ENCODE results near the gene EPHB1. TPM values are rescaled to one million over a fixed set of nuclear protein-coding genes. Genes with fewer than 3 reads are reported as not detected.
A peak's percentile ranks its signal among the peaks of the same experiment; 100 is the strongest.

The EPHB1 gene
- total RNA-seq, 1 experiment from 2014 or later, result not detected

GRCh38 chr3:134803051-134803505 lies 8.0 kb downstream of the EPHB1 start:
- in situ Hi-C loops (cut with HindIII; ENCODE audit: low sequenced_read_pairs), result no loop called here
- DNase-seq (ENCODE audit: low spot score), result no peak

GRCh38 chr3:134803652-134804051 lies 8.6 kb downstream of the EPHB1 start:
- in situ Hi-C loops (cut with HindIII; ENCODE audit: low sequenced_read_pairs), result no loop called here
- peak; percentile 0 for DNase-seq (ENCODE audit: low spot score)

GRCh38 chr3:134804508-134805480 lies 9.7 kb downstream of the EPHB1 start:
- in situ Hi-C loops (cut with HindIII; ENCODE audit: low sequenced_read_pairs), result no loop called here
- no peak for DNase-seq (ENCODE audit: low spot score)

- DNase-seq (ENCODE audit: low spot score), result peak; percentile 34
- in situ Hi-C loops (cut with HindIII; ENCODE audit: low sequenced_read_pairs), result no loop called here
These were observed 12.1 kb downstream of the EPHB1 start for GRCh38 chr3:134807189-134807588.

- DNase-seq (ENCODE audit: low spot score), result no peak
- in situ Hi-C loops (cut with HindIII; ENCODE audit: low sequenced_read_pairs), result no loop called here
These were observed 13.8 kb downstream of the EPHB1 start for GRCh38 chr3:134808835-134809234.

- no peak for DNase-seq (ENCODE audit: low spot score)
- in situ Hi-C loops (cut with HindIII; ENCODE audit: low sequenced_read_pairs), result no loop called here
These were observed 14.5 kb downstream of the EPHB1 start for GRCh38 chr3:134809427-134810051.

GRCh38 chr3:134810052-134810435 lies 15.0 kb downstream of the EPHB1 start:
- in situ Hi-C loops (cut with HindIII; ENCODE audit: low sequenced_read_pairs), result no loop called here

GRCh38 chr3:134810850-134811249 lies 15.8 kb downstream of the EPHB1 start:
- DNase-seq (ENCODE audit: low spot score), result no peak
- in situ Hi-C loops (cut with HindIII; ENCODE audit: low sequenced_read_pairs), result no loop called here

More at GRCh38 chr3:134810052-134810435, 15.0 kb downstream of the EPHB1 start:
- no peak for DNase-seq (ENCODE audit: low spot score)

- in situ Hi-C loops (cut with HindIII; ENCODE audit: low sequenced_read_pairs), result no loop called here
These were observed 18.6 kb downstream of the EPHB1 start for GRCh38 chr3:134813618-134814017.

GRCh38 chr3:134815519-134815918 lies 20.5 kb downstream of the EPHB1 start:
- in situ Hi-C loops (cut with HindIII; ENCODE audit: low sequenced_read_pairs), result no loop called here
- no peak for DNase-seq (ENCODE audit: low spot score)

More at GRCh38 chr3:134813618-134814017, 18.6 kb downstream of the EPHB1 start:
- no peak for DNase-seq (ENCODE audit: low spot score)

GRCh38 chr3:134816623-134817022 lies 21.6 kb downstream of the EPHB1 start:
- DNase-seq (ENCODE audit: low spot score), result no peak
- in situ Hi-C loops (cut with HindIII; ENCODE audit: low sequenced_read_pairs), result no loop called here

- DNase-seq (ENCODE audit: low spot score), result peak; percentile 90
- in situ Hi-C loops (cut with HindIII; ENCODE audit: low sequenced_read_pairs), result no loop called here
These were observed 22.2 kb downstream of the EPHB1 start for GRCh38 chr3:134817297-134817696.

GRCh38 chr3:134820994-134821393 lies 25.9 kb downstream of the EPHB1 start:
- in situ Hi-C loops (cut with HindIII; ENCODE audit: low sequenced_read_pairs), result no loop called here
- no peak for DNase-seq (ENCODE audit: low spot score)

GRCh38 chr3:134822090-134822489 lies 27.0 kb downstream of the EPHB1 start:
- DNase-seq (ENCODE audit: low spot score), result no peak
- in situ Hi-C loops (cut with HindIII; ENCODE audit: low sequenced_read_pairs), result no loop called here

- no peak for DNase-seq (ENCODE audit: low spot score)
- in situ Hi-C loops (cut with HindIII; ENCODE audit: low sequenced_read_pairs), result no loop called here
These were observed 28.6 kb downstream of the EPHB1 start for GRCh38 chr3:134823679-134824078.

- in situ Hi-C loops (cut with HindIII; ENCODE audit: low sequenced_read_pairs), result no loop called here
- peak; percentile 88 for DNase-seq (ENCODE audit: low spot score)
These were observed 29.7 kb downstream of the EPHB1 start for GRCh38 chr3:134824791-134825190.

GRCh38 chr3:134827213-134827612 lies 32.2 kb downstream of the EPHB1 start:
- in situ Hi-C loops (cut with HindIII; ENCODE audit: low sequenced_read_pairs), result no loop called here
- DNase-seq (ENCODE audit: low spot score), result no peak

GRCh38 chr3:134829721-134830120 lies 34.7 kb downstream of the EPHB1 start:
- peak; percentile 94 for DNase-seq (ENCODE audit: low spot score)
- in situ Hi-C loops (cut with HindIII; ENCODE audit: low sequenced_read_pairs), result no loop called here

GRCh38 chr3:134832585-134832984 lies 37.5 kb downstream of the EPHB1 start:
- no peak for DNase-seq (ENCODE audit: low spot score)
- in situ Hi-C loops (cut with HindIII; ENCODE audit: low sequenced_read_pairs), result no loop called here

- in situ Hi-C loops (cut with HindIII; ENCODE audit: low sequenced_read_pairs), result no loop called here
- no peak for DNase-seq (ENCODE audit: low spot score)
These were observed 38.5 kb downstream of the EPHB1 start for GRCh38 chr3:134833453-134834163.

Data from G401 (cell line).